Activated T-helper 2 cell treated with anti-CD3 and anti-CD28 coated beads, Interferon-gamma antibody, Interleukin-2, Interleukin-4, amounts not matched to agents 10 μg/mL and 5 μg/mL and 100 μg/mL, durations not matched to agents 14 hours and 24 hours and 36 hours (primary cell): ENCODE data around the gene ZBTB49. TPM values are rescaled to one million over a fixed set of nuclear protein-coding genes. Genes with fewer than 3 reads are reported as not detected.

ENCODE experiments used
- DNase-seq: peaks from one replicate; pipeline ENCODE4 v3.0.0; 2021; ENCODE audit warnings: low spot score
- H3K27ac Mint-ChIP-seq: one replicate; pipeline ENCODE4 v1.8.0; 2021; ENCODE audit warnings: mixed read lengths
- H3K27me3 Mint-ChIP-seq: one replicate; pipeline ENCODE4 v1.8.0; 2021; ENCODE audit warnings: low read depth, mixed read lengths
- H3K36me3 Mint-ChIP-seq: one replicate; pipeline ENCODE4 v1.8.0; 2021; ENCODE audit warnings: low read depth, mixed read lengths
- H3K4me1 Mint-ChIP-seq: one replicate; pipeline ENCODE4 v1.8.0; 2021; ENCODE audit warnings: low read depth, mixed read lengths
- H3K4me3 Mint-ChIP-seq: one replicate; pipeline ENCODE4 v1.8.0; 2021; ENCODE audit warnings: low read depth, mild to moderate bottlenecking, moderate library complexity, mixed read lengths
- H3K9me3 Mint-ChIP-seq: one replicate; pipeline ENCODE4 v1.8.0; 2021; ENCODE audit warnings: mixed read lengths
- intact Hi-C: fragments of 100-400 bp; cut with micrococcal nuclease; formaldehyde crosslinking; loops from one replicate; pipeline ENCODE4 v1.15.1; 2023
- total RNA-seq: library from RNA; stranded (reverse); gene quantifications from 2 replicates; pipeline ENCODE4 v1.2.3, GENCODE V29; 2022

ZBTB49 gene
- total RNA-seq, 1 donor from 2014 or later: 6.7 TPM

DNA sequence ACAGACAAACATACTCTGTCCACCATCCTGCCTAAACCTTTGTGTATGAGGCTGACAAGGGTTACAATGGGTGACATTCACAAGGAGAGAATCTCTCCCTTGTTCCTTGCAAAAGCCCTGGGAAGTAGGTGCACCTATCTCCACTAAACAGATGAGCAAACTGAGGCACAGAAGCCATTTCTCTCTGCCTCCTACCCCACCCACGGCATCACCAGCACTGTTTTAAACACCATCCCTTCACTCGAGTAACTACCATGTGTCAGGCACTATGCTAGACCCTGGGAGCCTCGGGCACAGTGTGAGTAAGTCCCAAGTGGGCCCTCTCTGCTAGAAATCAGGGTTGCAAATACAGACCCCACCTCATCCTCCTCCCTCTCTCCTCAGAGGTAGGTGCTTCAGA is 996 bp upstream of the ZBTB49 start:
- peaks cover 29% of the 10 kb centered on the region for H3K4me1 Mint-ChIP-seq
- H3K27ac Mint-ChIP-seq: peak overlapping the region; percentile 87
- H3K9me3 Mint-ChIP-seq: no peaks in the 10 kb centered on the region
- no peak for DNase-seq
- H3K4me3 Mint-ChIP-seq: peak overlapping the region; percentile 96
- H3K36me3 Mint-ChIP-seq: peaks cover 35% of the 10 kb centered on the region
- intact Hi-C loops: no loop called here
- no peaks in the 10 kb centered on the region for H3K27me3 Mint-ChIP-seq

DNA sequence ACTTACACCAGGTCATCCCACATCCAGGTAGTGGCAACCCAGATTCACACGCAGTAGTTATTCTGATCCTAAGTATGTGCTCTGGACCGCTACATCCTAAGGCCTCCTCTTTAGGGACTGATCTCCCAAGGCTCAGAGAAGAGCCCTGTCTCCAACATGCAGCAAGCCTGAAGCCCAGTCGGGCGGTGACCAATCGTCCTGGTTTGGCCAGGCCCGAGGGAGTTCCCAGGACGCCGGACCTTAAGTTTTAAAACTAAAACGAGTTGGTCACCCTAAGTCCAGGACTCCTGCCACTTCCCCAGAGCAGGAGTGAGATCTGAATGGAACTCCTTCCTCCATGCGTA is 482 bp upstream of the ZBTB49 start:
- intact Hi-C loops: no loop called here
- no peaks in the 10 kb centered on the region for H3K27me3 Mint-ChIP-seq
- H3K36me3 Mint-ChIP-seq: peaks cover 32% of the 10 kb centered on the region
- DNase-seq: no peak
- peak overlapping the region; percentile 96 for H3K4me3 Mint-ChIP-seq
- peaks cover 28% of the 10 kb centered on the region for H3K4me1 Mint-ChIP-seq
- H3K27ac Mint-ChIP-seq: peak overlapping the region; percentile 87
- H3K9me3 Mint-ChIP-seq: no peaks in the 10 kb centered on the region

DNA sequence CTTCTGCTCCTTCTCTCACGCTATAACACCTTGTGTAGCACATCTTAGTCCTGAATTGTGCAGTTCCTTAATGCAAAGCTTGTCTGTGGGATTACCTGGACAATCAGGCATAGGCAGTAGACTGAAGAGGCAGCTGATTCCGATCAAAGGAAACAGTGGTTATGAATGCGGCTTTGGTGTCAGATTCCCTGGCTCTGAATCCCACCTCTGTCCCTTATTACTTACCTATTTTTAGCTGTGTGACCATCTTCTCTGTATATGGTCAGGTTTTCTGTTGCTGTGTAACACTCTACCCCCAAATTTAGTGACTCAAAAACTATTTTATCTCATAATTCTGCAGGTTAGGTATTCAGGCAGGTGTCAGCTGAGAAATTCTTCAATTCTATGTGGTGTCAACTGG is 3.2 kb downstream of the ZBTB49 start:
- Mint-ChIP-seq H3K9me3 (no peaks in the 10 kb centered on the region), H3K4me3 (no peak overlapping the region), H3K27me3 (no peaks in the 10 kb centered on the region), H3K4me1 (peaks cover 23% of the 10 kb centered on the region), H3K27ac (no peak overlapping the region), H3K36me3 (peaks cover 25% of the 10 kb centered on the region)
- intact Hi-C loops: no loop called here
- no peak for DNase-seq

DNA sequence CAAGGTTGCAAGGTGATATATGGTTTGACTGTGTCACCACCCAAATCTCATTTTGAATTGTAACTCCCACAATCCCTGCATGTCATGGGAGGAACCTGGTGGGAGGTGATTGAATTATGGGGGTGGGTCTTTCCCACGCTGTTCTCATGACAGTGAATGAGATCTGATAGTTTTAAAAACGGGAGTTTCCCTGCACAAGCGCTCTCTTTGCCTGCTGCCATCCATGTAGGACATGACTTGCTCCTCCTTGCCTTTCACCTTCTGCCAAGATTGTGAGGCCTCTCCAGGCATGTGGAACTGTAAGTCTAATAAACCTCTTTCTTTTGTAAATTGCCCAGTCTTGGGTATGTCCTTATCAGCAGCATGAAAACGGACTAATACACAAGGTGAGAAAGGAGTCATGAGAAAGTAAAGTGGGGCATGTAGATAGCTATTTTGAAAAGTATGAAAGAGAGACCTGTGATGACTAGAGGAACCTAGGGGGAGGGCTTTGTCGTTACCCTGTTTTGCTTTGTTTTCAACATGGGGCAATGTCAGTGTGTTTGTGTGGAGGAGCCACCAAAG is 6.3 kb downstream of the ZBTB49 start:
- peaks cover 21% of the 10 kb centered on the region for H3K36me3 Mint-ChIP-seq
- peaks cover 11% of the 10 kb centered on the region for H3K4me1 Mint-ChIP-seq
- no peaks in the 10 kb centered on the region for H3K27me3 Mint-ChIP-seq
- no peak overlapping the region for H3K4me3 Mint-ChIP-seq
- H3K9me3 Mint-ChIP-seq: no peaks in the 10 kb centered on the region
- H3K27ac Mint-ChIP-seq: no peak overlapping the region
- intact Hi-C loops: no loop called here
- DNase-seq: no peak

DNA sequence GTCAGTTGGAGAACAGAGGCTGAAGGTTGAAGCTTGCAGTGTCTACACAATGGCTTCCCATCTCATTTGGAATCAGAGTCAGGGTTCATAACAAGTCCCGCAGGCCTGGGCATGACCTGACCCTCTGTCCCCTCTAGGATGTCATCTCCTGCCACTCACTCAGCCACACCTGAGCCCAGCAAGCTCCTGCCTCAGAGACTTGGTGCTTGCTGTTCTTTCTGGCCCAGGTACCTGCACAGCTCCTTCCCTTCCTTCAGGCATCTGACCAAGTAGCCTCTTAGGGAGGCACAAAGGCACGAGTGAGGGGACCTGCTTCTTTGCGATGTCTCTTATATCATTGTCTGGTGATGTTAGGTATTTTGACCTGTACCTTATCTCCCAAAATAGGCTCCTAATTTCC is 9.0 kb downstream of the ZBTB49 start:
- intact Hi-C loops: no loop called here
- no peaks in the 10 kb centered on the region for H3K9me3 Mint-ChIP-seq
- peaks cover 6% of the 10 kb centered on the region for H3K4me1 Mint-ChIP-seq
- no peak for DNase-seq
- no peak overlapping the region for H3K27ac Mint-ChIP-seq
- H3K36me3 Mint-ChIP-seq: peaks cover 23% of the 10 kb centered on the region
- no peak overlapping the region for H3K4me3 Mint-ChIP-seq
- no peaks in the 10 kb centered on the region for H3K27me3 Mint-ChIP-seq

DNA sequence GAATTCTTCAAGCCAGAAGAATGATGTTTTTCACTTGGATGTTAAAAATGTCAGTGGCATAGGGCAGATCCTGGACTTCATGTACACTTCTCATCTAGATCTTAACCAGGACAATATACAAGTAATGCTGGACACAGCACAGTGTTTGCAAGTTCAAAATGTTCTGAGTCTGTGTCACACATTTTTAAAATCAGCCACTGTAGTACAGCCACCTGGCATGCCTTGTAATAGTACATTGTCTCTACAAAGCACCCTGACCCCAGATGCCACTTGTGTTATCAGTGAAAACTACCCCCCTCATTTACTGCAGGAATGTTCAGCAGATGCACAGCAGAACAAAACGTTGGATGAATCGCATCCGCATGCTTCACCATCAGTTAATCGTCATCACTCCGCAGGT is 11.9 kb downstream of the ZBTB49 start:
- no peaks in the 10 kb centered on the region for H3K9me3 Mint-ChIP-seq
- no peak overlapping the region for H3K27ac Mint-ChIP-seq
- no peak overlapping the region for H3K4me3 Mint-ChIP-seq
- no peaks in the 10 kb centered on the region for H3K4me1 Mint-ChIP-seq
- H3K27me3 Mint-ChIP-seq: no peaks in the 10 kb centered on the region
- DNase-seq: no peak
- peaks cover 24% of the 10 kb centered on the region for H3K36me3 Mint-ChIP-seq
- intact Hi-C loops: no loop called here

DNA sequence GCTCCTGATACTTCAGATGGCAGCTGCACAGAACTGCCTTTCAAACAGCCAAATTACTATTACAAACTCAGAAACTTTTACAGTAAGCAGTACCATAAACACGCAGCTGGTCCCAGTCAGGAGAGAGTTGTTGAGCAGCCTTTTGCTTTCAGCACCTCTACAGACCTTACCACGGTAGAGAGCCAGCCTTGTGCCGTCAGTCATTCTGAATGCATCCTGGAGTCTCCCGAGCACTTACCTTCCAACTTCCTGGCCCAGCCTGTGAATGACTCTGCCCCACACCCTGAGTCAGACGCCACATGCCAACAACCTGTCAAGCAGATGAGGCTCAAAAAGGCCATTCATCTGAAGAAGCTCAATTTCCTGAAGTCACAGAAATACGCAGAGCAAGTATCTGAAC is 12.4 kb downstream of the ZBTB49 start:
- DNase-seq: no peak
- Mint-ChIP-seq H3K9me3 (no peaks in the 10 kb centered on the region), H3K27ac (no peak overlapping the region), H3K4me1 (no peaks in the 10 kb centered on the region), H3K36me3 (peaks cover 26% of the 10 kb centered on the region), H3K27me3 (no peaks in the 10 kb centered on the region), H3K4me3 (no peak overlapping the region)
- intact Hi-C loops: no loop called here

DNA sequence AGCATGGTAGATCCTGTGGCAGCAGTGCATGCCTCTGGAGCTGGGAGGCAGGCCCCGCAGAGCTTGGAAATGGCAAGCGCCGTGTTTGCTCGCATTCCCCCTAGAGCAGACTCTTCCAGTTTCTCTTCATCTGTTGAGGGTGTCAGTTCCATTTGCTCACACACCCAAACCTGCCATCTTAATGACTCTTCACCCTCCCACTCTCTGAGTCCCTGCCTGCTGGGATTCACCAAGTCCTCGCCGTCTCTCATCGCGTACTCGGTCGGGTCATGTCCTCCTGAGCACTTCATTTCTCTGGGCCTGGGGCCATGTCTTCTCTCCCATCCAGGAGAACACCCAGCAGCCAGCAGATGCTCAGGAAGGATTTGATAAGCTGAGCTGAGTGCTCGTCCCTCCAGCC is 16.9 kb downstream of the ZBTB49 start:
- peaks cover 25% of the 10 kb centered on the region for H3K36me3 Mint-ChIP-seq
- DNase-seq: no peak
- no peaks in the 10 kb centered on the region for H3K4me1 Mint-ChIP-seq
- no peaks in the 10 kb centered on the region for H3K27me3 Mint-ChIP-seq
- no peak overlapping the region for H3K4me3 Mint-ChIP-seq
- no peaks in the 10 kb centered on the region for H3K9me3 Mint-ChIP-seq
- intact Hi-C loops: no loop called here
- H3K27ac Mint-ChIP-seq: no peak overlapping the region

DNA sequence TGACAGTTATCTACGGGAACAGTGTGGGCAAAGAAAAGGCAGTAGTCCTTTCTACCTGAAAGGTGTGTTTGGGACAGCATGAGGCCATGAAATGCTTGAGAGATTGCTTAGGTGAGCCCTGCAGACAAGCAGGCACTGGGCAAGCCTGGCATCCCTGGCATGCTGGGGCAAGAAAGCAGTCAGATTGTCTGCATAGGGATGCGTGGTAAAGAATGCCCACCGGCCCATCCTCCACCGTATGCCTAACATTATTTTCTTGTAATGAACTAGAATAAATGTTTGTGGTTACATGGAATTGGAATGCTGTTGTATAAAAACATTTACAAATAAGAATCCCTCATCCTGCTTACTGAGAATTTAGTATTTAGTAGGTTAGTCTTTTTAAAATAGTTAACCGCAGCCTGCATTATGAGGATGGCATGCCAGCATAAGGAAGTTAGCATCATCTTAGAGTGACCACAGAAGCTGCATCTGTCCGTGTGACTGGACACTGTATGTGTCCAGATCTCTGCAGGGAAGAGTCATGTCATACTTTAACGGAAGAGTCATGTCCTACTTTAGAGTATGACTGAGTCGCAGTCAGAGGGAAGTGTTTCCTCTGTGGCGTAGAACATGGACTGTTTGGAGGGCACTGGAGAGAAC is 18.9 kb downstream of the ZBTB49 start:
- Mint-ChIP-seq H3K27me3 (no peaks in the 10 kb centered on the region), H3K4me1 (no peaks in the 10 kb centered on the region), H3K36me3 (peaks cover 14% of the 10 kb centered on the region), H3K27ac (no peak overlapping the region), H3K4me3 (no peak overlapping the region), H3K9me3 (no peaks in the 10 kb centered on the region)
- intact Hi-C loops: no loop called here
- DNase-seq: no peak

DNA sequence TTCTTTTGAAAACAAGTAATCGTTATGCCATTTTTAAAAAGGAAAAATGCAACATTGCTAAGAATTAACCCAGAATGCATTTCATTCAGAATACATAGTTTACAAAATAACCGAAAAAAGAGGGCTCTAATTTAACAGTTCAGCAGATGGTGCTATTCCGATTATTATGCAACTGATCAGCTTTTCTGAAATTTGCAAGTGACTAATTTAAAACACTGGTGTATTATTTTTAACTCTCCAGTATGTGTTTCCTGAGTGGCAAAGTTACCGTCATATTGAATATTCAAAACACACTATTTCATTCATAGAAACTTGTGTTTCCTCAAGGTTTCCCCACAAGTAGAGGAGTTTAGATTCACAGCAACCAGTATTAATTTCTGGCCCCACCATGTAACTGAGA is 21.1 kb downstream of the ZBTB49 start:
- H3K4me1 Mint-ChIP-seq: no peaks in the 10 kb centered on the region
- no peak for DNase-seq
- H3K27ac Mint-ChIP-seq: no peak overlapping the region
- intact Hi-C loops: no loop called here
- H3K36me3 Mint-ChIP-seq: peaks cover 12% of the 10 kb centered on the region
- no peak overlapping the region for H3K4me3 Mint-ChIP-seq
- H3K9me3 Mint-ChIP-seq: no peaks in the 10 kb centered on the region
- no peaks in the 10 kb centered on the region for H3K27me3 Mint-ChIP-seq

DNA sequence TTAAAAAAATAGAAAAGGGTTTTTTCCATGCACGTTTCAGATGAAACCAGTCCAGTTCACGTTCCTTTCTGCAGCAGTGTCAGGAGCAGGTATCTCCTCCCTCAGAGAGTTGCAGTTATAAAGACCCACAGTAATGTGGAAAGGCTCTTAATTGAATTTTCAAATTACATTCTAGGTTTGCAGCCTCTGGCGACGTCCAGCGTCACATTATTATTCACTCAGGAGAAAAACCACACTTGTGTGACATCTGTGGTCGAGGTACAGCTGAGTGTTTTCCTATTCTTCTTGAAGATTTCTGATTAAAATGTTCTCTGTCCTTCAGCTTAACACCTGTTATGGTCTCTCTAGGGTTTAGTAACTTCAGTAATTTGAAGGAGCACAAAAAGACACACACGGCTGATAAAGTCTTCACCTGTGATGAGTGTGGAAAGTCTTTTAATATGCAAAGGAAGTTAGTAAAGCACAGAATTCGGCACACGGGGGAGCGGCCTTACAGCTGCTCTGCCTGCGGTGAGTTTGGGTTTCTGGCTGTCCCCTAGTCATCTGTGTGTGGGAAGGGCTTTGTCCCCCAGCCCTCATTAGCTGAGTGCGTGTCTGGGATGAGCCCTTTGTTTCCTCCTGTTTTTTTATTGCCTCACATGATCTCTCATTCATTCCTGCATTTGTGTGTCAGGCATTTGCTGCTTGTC is 25.6 kb downstream of the ZBTB49 start:
- H3K27ac Mint-ChIP-seq: no peak overlapping the region
- intact Hi-C loops: no loop called here
- no peaks in the 10 kb centered on the region for H3K4me1 Mint-ChIP-seq
- H3K4me3 Mint-ChIP-seq: no peak overlapping the region
- H3K27me3 Mint-ChIP-seq: no peaks in the 10 kb centered on the region
- peaks cover 6% of the 10 kb centered on the region for H3K36me3 Mint-ChIP-seq
- no peaks in the 10 kb centered on the region for H3K9me3 Mint-ChIP-seq
- DNase-seq: no peak

DNA sequence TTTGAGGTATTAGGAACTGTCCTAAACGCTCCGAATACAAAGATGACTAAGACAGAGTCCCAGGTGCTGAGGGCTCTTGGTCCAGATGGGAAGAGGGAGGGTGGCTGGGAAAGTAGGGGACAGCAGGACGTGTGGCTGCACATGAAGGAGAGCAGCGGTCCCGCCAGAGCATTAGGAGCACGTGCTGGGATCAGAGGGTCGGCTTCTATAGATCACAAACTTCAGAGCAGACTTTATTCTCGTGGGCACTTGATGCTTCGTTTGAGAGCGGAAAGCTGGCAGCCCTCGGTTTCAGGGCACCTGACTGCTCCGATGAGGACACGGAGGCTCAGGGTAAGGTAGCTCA is 26.1 kb downstream of the ZBTB49 start:
- intact Hi-C loops: no loop called here
- Mint-ChIP-seq H3K36me3 (peaks cover 10% of the 10 kb centered on the region), H3K27ac (no peak overlapping the region), H3K4me3 (no peak overlapping the region), H3K27me3 (no peaks in the 10 kb centered on the region), H3K9me3 (no peaks in the 10 kb centered on the region), H3K4me1 (no peaks in the 10 kb centered on the region)
- DNase-seq: no peak

DNA sequence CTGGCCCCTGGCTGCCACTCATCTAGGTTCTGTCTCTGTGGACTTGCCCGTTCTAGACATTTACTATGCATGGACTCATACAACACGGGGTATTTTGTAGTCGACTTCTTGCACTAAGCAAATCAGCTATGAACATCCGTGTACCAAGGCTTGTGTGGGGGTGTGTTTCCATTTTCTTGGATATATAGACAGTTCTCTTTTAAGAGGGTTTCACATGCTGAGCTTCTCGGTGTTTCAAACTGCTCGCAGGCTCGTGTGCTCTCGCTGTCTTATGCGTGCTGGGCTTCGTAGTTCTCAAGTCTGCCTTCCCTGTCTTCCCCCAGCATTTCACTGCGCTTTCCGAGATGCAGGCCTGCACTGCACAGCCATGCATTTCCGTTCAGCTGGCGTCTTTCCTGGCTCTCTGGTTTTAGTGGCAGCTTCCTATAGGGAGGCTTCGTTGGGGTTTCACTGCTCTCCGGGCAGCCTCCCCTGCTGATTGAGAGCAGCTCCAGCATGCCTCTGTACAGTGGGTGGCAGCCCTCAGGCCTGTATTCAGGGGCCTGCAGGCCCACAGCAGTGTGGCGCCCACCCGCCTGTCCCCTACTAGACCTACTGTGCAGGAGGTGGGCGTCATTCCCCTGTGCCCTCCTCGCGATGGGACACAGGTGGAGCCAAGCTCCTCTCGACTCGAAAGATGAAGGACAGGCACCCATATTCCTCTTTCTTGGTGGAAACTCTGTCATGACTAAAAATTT is 27.6 kb downstream of the ZBTB49 start:
- Mint-ChIP-seq H3K4me3 (no peak overlapping the region), H3K4me1 (no peaks in the 10 kb centered on the region), H3K27me3 (no peaks in the 10 kb centered on the region), H3K9me3 (no peaks in the 10 kb centered on the region), H3K27ac (no peak overlapping the region), H3K36me3 (peaks cover 15% of the 10 kb centered on the region)
- intact Hi-C loops: no loop called here
- no peak for DNase-seq
